GM21447 (cell line): ENCODE measurements around the gene NLRP3.
"Not testable (repeated sequence)": the region's sequence is repeated elsewhere in the genome, so short reads cannot be mapped to it uniquely, and the experiment has no call there.

Source experiments
- ATAC-seq: cut with Tn5 transposase; IDR thresholded peaks from one replicate; pipeline ENCODE4 v1.9.1; 2021; ENCODE audit not compliant: unreplicated experiment

Gene NLRP3

GRCh38 chr1:247390116-247390791 lies 25.7 kb upstream of the NLRP3 start:
- ATAC-seq, result peak; percentile 100

GRCh38 chr1:247390996-247391395 lies 25.0 kb upstream of the NLRP3 start:
- no peak for ATAC-seq

GRCh38 chr1:247392088-247392487 lies 23.9 kb upstream of the NLRP3 start:
- no peak for ATAC-seq

GRCh38 chr1:247395075-247395474 lies 20.9 kb upstream of the NLRP3 start:
- not testable (repeated sequence) for ATAC-seq

DNA sequence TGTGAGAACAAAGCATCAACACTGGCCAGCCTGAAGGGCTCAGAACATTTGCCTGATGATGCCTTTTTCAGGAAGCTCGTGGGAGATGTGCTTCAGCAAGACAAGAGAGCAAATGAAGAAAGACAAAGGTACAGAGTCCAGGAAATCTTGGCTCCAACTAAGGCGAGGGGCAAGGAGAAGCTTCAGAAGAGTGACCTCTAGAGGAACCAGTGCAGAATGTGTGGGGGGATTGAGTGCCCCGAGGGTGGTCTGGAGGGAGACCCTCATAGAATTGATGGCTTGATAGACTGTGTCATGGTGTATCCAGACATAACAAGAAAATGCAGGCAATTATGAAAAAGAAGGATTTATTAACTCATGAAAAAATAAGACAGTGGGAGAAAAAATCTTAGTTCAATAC lies 15.3 kb upstream of the NLRP3 start:
- no peak for ATAC-seq

- ATAC-seq, result no peak
Measured at GRCh38 chr1:247401310-247402119, 14.5 kb upstream of the NLRP3 start.

- no peak for ATAC-seq
Measured at GRCh38 chr1:247402120-247402675, 13.8 kb upstream of the NLRP3 start.

DNA sequence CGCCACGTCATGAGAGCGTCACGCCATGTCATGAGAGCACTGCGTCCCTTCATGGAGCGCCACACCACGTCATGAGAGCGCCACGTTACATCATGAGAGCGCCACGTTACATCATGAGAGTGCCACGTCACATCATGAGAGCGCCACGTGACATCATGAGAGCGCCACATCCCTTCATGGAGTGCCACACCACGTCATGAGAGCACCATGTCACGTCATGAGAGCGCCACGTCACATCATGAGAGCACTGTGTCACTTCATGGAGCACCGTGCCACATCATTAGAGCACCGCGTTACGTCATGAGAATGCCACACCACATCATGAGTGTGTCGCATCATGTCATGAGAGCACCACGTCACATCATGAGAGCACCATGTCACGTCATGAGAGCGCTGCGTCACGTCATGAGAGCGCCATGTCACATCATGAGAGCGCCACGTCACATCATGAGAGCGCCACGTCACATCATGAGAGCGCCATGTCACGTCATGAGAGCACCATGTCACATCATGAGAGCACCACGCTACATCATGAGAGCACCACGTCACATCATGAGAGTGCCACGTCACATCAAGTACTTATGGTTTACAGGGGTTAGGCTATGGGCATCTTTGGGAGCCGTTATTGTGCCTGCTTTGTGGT lies 9.8 kb upstream of the NLRP3 start:
- ATAC-seq, result no peak

GRCh38 chr1:247407180-247407616 lies 8.8 kb upstream of the NLRP3 start:
- ATAC-seq, result peak; percentile 82

- ATAC-seq, result no peak
Measured at GRCh38 chr1:247408100-247408499, 7.9 kb upstream of the NLRP3 start.

DNA sequence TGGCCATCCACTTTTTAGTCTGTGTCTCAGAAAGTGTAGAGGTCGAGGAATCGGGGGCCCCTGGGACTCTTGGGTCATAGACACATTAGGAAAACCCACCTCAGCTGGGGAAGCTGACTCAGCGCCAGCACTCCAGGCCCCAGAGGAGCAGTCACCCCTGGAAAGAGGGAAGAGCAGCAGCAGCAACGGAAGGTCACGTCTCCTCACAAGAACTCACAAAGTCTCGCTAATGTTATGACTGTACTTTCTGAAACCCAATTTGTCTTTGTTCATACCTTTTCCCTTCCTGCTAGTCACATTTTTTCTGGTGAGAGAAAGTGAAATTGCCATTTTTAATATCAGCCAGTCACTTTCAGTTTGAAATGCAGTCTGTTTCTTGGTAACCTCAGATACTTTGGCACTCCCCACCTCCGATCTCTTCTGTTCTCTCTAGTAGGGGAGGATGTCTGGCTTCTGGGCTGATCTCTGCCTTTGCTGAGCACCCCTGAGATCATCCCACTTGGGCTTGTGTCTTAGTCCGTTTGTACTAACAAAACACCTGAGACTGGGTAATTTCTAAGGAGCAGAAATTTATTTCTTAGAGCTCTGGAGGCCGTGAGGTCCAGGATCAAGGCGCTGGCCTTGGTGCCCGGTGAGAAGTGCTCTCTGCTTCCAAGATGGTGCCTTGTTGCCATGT lies 6.0 kb upstream of the NLRP3 start:
- ATAC-seq, result peak; percentile 80

DNA sequence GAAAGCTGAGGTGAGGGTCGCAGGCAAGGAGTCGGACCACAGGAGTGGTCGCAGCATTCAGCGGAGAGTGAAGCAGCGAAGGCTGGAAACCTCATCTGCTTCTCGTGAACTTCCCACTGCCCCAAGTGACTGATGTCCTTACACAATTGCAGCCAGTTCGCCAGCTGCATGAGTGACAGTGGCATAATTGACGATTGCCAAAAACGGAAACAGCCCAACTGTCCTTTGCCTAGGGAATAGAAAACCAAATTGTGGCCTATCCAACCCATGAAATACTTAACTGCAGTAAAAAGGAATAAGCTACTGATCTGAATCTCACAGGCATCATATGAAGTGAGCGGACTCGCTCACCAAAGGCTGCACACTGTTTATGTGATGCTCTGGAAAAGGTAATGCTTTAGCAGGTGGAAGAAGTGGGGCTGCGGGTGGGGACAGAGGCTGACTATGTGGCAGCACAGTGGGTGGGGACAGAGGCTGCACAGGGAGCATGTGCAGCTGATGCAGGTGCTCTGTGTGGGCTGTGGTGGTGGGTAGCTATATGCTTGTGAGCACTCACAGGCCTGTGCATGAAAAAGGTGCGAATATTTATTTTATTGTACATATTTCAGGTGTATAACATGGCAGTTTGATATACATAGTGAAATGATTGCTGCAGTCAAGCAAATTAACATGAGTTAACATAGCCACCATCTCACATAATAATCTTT lies 4.2 kb upstream of the NLRP3 start:
- ATAC-seq, result no peak

DNA sequence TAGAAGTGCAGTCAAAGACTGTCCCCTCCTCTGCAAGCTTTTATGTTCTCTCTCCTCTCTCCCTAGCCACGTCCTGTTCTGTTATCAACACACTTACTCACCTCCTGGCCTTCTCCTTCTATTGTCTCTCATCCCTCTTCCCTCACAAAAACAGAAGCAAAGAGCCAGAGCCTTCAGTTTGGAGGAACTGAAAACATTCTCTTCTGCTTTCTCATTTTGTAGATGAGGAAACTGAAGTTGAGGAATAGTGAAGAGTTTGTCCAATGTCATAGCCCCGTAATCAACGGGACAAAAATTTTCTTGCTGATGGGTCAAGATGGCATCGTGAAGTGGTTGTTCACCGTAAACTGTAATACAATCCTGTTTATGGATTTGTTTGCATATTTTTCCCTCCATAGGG lies 1.9 kb downstream of the NLRP3 start:
- ATAC-seq, result no peak

DNA sequence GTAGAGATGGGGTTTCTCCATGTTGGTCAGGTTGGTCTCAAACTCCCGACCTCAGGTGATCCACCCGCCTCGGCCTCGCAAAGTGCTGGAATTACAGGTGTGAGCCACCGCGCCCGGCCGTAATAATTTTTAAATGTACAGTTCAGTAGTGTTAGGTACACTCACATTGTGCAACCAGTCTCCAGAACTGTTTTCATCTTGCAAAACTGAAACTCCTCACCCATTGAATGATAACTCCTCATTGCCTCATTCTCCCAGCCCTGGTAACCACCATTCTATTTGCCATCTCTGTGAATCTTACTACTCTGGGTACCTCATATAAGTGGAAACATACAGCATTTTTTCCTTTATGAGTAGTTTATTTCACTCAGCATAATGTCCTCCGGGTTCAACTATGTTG lies 3.4 kb downstream of the NLRP3 start:
- no peak for ATAC-seq

DNA sequence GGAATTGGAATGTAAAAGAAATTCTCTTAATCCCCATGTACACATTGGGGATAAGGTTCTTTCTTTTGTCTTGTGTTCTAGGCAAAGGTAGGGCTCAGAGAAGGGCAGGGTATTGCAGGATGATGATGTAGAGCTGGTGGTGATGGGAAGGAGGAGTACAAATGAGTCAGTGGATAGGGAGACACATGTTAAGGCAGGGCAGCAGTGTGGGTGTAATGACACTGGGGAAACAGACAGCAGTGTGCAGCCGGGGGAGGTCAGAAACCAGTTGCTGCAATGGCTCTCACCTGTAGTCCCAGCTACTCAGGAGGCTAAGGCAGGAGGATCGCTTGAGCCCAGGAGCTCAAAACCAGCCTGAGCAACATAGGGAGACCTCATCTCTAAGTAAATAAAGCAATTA lies 5.1 kb downstream of the NLRP3 start:
- ATAC-seq, result no peak

DNA sequence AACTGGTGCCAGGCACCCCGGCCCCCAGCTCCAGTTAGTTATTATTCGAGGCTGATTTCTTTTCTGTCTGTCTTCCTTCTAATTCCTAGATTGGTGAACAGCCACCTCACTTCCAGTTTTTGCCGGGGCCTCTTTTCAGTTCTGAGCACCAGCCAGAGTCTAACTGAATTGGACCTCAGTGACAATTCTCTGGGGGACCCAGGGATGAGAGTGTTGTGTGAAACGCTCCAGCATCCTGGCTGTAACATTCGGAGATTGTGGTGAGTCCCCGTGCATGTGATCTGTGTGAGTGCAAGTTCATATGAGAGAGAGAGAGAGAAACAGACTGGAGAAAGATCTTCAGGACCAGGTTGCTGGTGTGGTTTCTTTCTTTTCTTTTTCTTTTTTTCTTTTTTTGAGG lies 13.5 kb downstream of the NLRP3 start:
- ATAC-seq, result no peak

GRCh38 chr1:247430434-247430833 lies 14.5 kb downstream of the NLRP3 start:
- no peak for ATAC-seq

DNA sequence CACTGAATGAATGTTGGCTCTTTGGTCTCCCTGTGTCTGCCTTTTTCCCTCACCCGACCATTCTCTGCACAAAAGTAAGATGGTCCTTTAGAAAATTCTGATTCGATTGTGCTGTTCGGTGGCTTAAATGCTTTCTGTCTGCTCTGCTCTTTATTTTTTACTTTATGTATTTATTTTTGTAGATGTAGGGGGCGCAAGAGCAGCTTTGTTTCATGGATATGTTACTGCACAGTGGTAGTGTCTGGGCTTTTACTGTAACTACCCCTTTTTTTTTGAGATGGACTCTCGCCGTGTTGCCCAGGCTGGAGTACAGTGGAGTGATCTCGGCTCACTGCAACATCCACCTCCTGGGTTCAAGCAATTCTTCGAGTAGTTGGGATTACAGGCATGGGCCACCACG lies 15.7 kb downstream of the NLRP3 start:
- ATAC-seq, result no peak

GRCh38 chr1:247434005-247434404 lies 18.0 kb downstream of the NLRP3 start:
- ATAC-seq, result no peak

DNA sequence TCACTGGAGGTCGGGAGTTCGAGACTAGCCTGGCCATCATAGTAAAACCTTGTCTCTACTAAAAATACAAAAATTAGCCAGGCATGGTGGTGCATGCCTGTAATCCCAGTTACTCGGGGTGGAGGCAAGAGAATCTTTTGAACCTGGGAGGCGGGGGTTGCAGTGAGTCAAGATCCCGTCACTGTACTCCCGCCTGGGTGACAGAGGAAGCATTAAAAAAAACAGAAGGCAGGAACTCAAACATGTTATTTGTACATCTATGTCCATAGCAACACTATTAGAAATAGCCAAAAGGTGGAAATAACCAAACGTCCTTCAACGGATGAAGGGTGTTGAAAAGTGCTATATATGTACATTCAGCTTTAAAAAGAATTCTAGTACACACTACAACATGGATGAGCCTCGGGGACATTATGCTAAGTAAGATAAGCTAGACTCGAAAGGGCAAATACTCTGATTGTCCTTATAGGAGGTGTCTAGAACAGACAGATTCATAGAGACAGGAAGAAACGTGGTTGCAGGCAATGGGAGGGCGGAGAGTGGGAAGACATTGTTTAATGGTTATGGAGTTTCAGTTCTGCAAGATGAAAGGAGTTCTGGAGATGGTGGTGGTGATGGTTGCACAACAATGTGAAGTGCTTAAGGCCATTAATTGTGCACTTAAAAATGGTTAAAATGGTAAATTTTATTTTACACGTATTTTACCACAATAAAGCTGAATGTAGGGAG lies 19.2 kb downstream of the NLRP3 start:
- no peak for ATAC-seq
